HG02763 (cell line): Measurements from ENCODE around the gene ZNF862.

Source experiments
- ATAC-seq: cut with Tn5 transposase; IDR thresholded peaks from one replicate; pipeline ENCODE4 v1.9.1; 2021; ENCODE audit warnings: mild to moderate bottlenecking, moderate library complexity; ENCODE audit not compliant: unreplicated experiment

The ZNF862 gene

DNA sequence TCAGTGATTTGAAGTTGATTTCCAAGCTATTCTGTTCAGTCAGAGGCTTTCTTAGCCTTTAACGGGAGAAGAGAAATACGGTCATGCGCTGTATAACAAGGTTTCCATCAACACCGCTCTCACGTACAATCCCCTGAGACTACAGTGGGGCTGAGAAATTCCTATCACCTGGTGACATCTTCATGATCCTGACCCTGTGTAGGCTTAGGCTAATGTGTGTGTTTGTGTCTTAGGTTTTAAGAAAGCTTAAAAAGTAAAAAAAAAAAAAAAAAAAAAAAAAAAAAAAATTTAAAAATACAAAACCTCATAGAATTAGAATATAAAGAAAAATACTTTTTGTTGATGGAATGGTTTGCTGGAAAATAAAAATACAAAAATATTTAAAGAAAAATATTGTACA is 1.8 kb downstream of the ZNF862 start:
- ATAC-seq, result no peak

DNA sequence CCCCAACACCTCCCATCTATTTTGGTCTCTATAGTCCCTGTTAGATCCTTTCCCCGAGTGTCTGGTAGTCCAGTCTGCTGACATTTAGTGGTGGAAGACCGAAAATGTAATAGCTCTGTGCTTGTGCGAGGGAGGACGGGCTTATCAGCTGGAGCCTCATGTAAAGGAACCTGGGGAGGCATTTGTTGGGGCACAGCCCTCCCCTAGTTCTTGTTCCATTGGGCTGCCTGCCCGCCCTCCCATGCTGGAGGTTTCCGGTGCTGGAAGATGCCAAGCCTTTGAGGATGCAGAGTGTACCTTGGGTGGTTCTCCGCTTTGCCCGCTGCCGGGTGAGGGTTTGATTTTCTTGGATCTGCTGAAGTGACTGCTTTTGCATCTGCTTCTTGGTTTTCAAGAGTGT is 5.4 kb downstream of the ZNF862 start:
- no peak for ATAC-seq

DNA sequence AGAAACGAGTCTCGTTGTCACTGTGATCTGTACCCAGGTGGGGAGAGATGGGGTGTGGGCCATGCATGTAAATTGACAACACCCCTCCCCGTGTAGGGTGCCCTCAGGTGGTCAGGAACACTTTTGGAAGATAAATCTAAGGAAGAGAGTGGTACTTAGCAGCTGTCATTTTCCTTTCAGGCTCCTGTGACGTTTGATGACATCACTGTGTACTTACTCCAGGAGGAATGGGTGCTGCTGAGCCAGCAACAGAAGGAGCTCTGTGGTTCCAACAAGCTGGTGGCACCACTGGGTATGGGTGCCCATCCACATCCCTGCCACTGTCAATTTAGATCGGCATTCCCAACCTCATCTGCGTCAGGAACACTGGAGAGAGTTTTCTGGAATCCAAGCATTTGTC is 6.3 kb downstream of the ZNF862 start:
- ATAC-seq, result no peak

DNA sequence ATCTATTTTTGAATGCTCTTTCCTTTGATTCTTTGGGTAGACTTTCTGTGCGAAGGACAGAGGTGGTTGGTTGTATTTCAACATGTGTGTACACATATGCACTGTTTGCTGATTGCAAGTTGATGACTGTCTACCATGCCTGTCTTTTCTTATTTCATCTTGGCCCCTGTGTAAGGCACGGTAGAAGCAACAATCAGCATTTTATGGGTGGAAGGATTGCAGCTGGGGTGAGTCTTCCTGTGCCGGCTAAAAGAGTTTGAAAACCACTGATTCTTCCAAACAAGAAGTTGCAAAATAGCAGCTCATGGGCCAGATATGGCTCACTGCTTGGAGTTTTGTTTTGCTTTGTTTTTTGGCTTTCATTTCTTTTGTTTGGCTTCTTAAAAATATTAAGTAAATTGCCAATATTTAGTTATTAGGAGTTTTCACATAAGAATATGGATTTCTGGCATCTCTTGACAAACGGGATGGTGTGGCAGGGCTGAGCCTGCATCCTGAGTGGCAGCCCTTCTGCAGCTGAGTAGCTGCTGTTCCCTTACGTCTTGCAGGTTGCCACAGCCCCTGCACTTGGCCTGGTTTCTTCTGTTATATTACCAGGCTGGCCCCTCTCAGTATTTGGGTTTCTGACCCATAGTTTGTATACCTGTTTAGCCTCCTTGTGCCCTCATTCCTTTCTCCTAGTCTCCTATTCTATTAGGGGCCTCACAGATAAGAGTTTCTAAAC is 7.2 kb downstream of the ZNF862 start:
- no peak for ATAC-seq

DNA sequence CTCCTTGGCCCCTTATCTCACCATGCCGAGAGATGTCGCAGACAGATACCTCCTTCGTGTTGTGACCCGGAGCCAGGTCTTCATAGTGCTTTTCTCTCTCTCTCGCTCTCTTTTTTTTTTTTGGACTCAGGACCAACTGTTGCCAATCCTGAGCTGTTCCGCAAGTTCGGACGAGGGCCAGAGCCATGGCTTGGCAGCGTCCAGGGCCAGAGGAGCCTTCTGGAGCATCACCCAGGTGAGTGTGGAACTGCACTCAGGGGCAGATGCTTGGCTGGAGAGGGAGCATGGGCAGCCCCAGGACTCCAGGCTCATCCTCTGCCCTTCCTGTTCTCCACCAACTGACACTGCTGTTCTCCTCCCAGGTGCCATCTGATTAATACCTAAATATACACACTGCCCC is 7.8 kb downstream of the ZNF862 start:
- no peak for ATAC-seq

DNA sequence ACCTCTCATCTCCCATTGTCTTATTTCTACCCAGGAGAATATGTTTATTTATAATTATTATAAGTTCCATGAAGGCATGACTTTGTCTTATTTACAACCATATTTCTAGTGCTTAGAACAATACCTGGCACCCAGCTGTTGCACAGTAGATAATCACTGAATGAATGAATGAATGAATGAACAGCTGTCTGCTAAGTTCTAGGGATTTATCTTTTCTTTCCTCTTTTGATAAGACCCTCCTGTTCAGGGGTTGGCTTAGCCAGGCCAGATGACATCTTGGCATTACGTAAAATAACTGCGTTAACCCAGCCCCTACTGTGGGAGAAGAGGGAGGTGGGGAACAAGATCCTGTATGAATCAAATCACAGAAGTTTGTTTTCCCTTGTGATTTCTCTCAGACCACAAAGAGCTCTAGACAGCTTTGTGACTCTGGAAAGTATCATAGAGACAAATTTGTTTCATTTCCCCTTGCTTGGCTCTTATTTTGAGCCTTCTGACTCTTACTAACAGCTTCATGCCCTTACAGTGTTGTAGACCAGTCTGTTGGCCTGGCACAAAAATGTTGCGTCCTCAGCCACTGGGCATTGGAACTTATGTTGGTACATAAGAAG is 8.4 kb downstream of the ZNF862 start:
- ATAC-seq, result no peak

DNA sequence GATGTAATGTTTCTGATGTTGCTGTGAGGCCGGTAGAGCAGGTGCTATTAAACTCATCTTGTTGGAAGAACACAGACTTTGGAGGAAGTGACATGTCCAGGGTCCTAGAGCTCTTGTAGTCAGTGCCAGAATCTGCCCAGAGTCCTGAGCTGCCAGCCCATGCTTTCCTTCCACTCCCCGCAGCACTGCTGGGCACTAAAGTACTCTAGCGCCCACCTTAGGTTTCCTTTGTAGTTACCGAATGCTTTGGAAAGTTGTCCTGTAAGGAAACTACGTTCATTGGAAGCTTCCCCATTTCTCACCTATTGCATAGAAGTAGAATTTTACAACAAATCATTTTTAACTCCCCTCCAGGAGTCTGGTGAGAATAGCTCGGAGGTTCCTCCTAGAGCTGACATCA is 11.0 kb downstream of the ZNF862 start:
- ATAC-seq, result no peak

DNA sequence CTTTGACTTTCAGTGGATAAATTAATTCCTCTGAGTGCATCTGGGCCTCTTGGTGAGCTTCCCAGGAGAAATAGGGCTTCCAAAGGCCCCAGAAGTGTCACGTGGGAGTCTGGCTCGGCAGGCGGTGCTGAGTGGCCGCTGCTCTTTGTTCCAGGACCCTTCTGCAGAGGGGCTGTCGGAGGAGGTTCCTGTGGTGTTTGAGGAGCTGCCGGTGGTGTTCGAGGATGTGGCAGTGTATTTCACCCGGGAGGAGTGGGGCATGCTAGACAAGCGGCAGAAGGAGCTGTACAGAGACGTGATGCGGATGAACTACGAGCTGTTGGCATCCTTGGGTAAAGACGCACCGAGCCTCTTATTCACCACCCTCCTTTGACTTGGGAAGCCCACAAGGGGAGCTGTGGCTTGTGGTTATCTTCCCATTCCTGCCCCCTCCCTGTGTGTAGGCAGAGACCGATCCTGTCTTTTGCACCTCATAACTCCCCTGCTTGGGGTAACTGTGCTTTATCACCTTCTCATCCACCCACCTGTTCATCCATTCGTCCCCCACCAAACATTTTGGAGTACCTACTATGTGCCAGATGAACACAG is 11.9 kb downstream of the ZNF862 start:
- ATAC-seq, result no peak

DNA sequence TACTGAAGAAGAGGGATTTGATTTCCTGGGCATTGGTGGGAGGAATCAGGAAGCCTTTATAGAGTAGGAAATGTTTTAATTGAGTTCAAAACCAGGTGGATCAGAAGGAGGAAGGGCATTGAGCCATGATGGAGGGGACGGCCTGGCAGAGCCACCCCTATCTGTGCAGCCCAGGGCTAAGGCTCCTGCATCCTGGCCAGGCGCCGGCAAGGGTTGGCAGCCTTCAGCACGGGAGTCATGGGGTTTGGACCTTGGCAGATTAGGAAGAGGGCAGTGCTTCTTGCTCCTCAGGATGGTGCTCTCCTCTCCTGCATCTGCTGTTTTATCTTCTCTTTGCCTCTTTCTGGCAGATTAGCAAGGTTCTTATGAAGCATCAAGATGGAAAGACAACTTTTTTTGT is 12.5 kb downstream of the ZNF862 start:
- ATAC-seq, result no peak

DNA sequence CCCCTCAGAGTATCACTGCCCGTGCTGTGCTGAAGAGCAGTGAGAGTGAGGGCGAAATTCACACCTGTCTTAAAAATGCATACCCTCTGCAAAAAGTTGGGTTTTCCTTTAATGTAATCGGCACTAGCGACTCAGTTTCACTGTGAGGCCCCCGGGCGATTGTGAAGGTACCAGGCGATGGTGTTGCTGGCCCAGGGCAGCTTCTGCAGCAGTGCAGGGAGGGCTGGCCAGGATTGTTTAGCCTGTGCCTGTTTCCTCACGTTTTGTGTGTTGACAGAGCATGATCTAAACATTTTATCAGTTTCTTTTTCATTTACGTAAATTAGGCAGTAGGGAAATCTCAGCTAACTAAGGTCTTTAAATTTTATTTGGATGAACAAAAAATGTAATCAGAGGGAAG is 13.3 kb downstream of the ZNF862 start:
- ATAC-seq, result no peak

DNA sequence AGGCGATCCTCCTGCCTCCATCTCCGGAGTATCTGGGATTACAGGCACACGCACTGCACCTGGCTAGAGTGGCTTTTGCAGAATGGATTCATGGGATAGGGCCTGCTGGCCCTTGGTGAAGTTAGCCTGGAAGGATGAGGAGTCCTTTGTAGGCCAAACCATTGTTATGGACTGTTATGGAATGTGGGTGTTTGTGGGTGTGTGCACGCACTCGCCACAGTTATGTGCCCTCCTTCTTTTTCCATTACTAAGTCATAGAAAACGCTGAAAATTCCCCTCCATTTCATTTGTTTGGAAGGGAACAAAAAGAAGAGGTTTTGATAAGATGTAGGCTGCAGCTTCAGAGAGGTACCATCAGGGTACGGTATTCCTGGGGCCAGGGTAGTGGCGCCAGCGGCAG is 15.0 kb downstream of the ZNF862 start:
- ATAC-seq, result no peak

DNA sequence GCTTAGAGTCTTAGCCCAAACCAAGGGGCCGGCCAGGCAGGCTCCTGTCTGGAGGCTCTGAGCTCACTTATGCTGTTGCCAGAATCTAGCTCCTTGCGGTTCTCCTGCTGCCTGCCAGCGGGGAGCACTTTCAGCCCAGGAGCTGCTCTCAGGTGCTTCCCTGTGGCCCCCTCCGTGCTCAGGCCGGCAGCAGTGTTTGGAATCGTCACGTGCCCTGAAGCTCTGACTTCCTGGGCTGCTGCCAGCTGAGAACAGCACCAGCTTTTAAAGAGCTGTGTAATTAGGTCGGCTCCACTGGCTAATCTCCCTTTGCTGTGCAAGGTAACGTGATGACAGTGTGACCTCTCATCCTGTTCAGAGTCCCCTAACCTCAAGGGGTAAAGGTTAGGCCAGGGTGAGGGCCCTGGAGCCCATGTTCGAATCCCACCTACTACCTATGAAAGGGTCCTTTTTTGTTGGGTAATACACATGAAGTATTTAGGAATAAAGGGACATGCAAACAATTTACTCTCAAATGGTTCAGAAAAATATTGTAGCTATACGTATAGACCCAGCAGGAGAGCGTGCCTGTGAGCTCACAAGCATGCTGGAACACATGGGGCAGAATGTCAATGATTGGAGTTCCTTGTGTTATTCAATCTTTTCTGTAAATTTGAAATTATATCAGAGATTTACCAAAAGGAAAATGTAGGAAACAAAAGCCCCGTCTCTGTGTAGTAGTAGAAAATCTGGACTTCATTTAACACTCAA is 16.6 kb downstream of the ZNF862 start:
- ATAC-seq, result no peak

DNA sequence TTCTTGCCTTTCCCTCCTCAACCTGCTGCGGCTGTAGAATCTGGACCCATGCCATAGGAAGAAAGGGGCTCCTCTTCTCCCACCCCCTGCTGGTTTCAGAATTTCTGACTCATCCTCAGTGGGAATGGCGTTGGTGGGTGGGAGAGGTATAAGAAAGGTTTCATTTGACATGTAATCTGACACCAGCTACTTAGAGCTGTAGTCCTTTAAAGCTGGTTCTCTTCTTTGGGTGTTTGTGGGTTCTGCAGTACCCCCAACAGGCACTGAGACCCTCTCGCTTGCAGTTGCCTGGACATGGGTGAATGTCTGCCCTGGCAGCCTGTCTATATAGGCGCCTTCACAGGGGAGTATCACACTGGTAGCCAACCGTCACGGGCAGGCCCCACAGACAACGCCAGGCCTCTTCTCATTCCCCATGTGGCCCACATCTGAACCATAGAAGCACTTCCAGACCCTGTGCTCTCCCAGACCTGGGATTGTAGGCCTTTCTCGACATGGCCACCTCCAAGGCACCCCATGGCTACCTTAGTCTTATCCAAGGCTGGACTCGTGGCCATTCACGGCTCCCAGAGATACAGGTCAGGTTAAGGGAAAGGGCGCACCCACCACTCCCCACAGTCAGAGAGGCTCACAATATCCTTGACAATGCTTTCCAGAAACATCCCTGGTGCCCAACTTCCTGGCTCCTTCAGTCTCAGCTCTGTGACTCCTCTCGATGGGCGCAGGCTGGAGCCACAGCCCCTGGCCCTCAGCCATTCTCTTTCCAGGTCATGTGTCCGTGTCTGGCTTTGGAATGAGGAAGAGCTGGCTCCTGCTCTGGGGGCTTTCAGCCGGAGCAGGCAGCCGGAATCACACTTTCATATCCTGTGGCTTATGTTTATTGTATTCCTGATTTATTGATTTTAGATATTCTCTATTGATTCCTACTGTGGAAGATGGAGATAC is 17.5 kb downstream of the ZNF862 start:
- no peak for ATAC-seq

DNA sequence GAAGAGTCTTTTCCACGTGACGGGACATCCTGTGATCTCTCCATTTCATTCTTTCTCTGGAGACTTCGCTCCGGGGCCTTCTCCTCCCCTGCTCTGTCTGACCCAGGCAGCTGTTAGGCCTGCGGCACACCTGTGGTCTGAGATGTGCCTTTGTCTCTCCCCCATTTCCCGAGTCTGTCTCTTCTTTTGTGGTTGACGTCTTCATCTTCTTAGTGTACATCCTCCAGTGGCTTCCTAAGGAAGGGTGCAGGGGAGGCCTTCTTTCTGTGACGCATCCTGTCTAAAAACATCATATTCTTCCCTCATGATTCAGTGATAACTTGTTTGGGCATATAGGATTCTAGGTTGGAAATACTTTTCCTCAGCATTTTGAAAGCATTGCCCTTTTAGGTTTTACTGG is 18.4 kb downstream of the ZNF862 start:
- no peak for ATAC-seq

DNA sequence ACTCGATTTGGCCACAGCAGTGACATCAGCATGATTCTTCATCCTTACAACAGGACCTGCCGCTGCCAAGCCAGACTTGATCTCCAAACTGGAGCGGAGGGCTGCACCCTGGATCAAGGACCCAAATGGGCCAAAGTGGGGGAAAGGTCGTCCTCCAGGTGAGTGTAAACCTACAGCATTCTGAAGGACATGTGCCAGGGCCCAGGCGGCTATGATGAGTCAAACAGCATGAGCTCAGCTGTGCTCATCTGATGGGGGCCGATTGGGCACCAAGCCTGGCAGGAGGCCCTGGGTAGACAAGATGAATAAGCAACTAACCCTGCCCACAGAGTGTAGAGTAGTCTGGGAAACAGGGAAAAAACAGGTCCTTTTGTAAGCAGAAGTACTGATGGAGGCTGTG is 21.2 kb downstream of the ZNF862 start:
- no peak for ATAC-seq

DNA sequence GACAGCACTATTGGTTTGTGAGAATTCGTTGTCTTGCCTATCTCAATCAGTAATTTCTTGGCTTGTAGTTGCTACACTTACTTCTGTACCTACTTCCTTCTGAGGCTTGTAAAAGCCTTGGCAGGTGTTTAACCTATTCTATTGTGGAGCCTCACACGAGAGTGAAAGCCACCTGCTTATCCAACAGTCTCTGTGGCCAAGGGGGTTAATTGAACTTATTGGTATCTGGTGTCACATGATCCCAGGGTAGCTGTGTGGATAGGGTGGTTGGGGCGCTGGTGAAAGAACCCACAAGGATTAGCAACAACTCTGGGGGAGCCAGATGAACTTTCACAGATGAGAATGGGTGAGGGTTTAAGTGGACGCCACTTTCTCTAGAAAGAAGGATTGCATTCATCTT is 21.7 kb downstream of the ZNF862 start:
- ATAC-seq, result no peak

DNA sequence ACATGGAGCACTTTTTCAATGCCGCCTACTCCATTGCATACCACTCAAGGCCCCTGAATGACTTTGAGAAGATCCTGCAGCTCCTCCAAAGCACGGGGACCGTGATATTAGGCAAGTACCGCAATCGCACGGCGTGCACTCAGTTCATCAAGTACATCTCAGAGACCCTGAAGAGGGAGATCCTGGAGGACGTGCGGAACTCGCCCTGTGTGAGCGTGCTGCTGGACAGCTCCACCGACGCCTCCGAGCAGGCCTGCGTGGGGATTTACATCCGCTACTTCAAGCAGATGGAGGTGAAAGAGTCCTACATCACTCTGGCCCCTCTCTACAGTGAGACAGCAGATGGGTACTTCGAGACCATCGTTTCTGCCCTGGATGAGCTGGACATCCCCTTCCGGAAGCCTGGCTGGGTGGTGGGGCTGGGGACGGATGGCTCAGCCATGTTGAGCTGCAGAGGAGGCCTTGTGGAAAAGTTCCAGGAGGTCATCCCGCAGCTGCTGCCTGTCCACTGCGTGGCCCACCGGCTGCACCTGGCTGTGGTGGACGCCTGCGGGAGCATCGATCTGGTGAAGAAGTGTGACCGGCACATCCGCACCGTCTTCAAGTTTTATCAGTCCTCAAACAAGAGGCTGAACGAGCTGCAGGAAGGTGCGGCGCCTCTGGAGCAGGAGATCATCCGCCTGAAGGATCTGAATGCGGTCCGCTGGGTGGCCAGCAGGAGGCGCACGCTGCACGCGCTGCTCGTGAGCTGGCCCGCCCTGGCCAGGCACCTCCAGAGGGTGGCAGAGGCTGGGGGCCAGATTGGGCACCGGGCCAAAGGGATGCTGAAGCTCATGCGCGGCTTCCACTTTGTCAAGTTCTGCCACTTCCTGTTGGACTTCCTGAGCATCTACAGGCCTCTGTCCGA is 22.9 kb downstream of the ZNF862 start:
- no peak for ATAC-seq

DNA sequence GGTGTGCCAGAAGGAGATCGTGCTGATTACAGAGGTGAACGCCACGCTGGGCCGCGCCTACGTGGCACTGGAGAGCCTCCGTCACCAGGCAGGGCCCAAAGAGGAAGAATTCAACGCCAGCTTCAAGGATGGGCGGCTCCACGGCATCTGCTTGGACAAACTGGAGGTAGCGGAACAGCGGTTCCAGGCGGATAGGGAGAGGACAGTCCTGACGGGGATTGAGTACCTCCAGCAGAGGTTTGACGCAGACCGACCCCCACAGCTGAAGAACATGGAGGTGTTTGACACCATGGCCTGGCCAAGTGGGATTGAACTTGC is 23.5 kb downstream of the ZNF862 start:
- ATAC-seq, result no peak

DNA sequence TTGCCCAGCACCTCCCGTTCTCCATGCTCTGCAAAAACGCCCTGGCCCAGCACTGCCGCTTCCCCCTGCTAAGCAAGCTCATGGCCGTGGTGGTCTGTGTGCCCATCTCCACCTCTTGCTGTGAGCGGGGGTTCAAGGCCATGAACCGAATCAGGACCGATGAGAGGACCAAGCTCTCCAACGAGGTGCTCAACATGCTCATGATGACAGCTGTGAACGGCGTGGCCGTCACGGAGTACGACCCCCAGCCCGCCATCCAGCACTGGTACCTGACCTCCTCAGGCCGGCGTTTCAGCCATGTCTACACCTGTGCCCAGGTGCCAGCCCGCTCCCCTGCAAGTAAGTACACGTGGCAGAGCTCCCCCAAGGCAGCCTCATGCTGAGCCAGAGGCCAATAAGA is 24.0 kb downstream of the ZNF862 start:
- no peak for ATAC-seq

DNA sequence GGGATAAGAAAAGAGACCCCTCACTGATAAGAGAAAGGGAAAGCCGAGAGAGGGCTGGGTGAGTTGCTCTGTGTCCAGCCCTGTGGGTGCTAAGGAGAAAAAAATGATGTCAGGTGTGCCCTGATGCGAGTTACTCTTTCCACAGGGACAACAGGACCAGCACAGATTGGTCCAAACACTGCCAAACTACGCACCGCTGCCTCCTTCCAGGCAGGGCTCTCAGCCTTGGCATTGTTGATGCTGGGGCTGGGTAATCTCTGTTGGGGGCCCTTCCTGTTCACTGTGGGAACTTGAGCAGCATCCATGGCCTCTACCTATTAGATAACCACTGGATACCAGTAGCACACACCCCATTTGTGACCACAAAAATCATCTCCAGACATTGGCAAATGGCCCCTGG is 25.3 kb downstream of the ZNF862 start:
- no peak for ATAC-seq
